Suprapubic skin (tissue), 4 donors: ENCODE data around the gene EXOC6. TPM values are rescaled to one million over a fixed set of nuclear protein-coding genes. Genes with fewer than 3 reads are reported as not detected.
A peak's percentile ranks its signal among the peaks of the same experiment; 100 is the strongest.

Experiments used
- DNase-seq, 2 donors: peaks; one replicate each; pipeline ENCODE4 v3.0.0-alpha.2; 2019; ENCODE audit warnings: low spot score in 2 of 2
- H3K27ac ChIP-seq: fragments of 200-600 bp; sonication (generic); one replicate; pipeline ENCODE4 v1.5.1; 2019
- H3K27me3 ChIP-seq: fragments of 200-600 bp; sonication (generic); one replicate; pipeline ENCODE4 v1.5.1; 2019
- H3K36me3 ChIP-seq: fragments of 200-600 bp; sonication (generic); one replicate; pipeline ENCODE4 v1.5.1; 2019
- H3K4me1 ChIP-seq: fragments of 200-600 bp; sonication (generic); one replicate; pipeline ENCODE4 v1.5.1; 2019
- H3K4me3 ChIP-seq: fragments of 200-600 bp; sonication (generic); one replicate; pipeline ENCODE4 v1.5.1; 2019; ENCODE audit warnings: mild to moderate bottlenecking
- H3K9me3 ChIP-seq: fragments of 200-600 bp; sonication (generic); one replicate; pipeline ENCODE4 v1.5.1; 2019
- CTCF ChIP-seq, 2 donors: fragments of 200-600 bp in 1 of 2; fragments of 450-650 bp in 1 of 2; sonication (generic) in 1 of 2; IDR thresholded peaks; one replicate each; pipeline ENCODE4 v1.5.1; 2016 to 2019; ENCODE audit warnings: antibody characterized with exemption in 2 of 2, mild to moderate bottlenecking in 1 of 2, moderate library complexity in 1 of 2
- EP300 ChIP-seq: sonication (generic); formaldehyde crosslinking; IDR thresholded peaks from one replicate; pipeline ENCODE4 v1.6.1; 2017; ENCODE audit warnings: antibody characterized with exemption
- POLR2A ChIP-seq, 2 donors: fragments of 450-650 bp; IDR thresholded peaks; one replicate each; pipeline ENCODE4 v1.6.1; 2017; ENCODE audit warnings: antibody characterized with exemption in 2 of 2, mild to moderate bottlenecking in 2 of 2, moderate library complexity in 2 of 2
- POLR2AphosphoS5 ChIP-seq, 3 donors: sonication (generic); formaldehyde crosslinking; IDR thresholded peaks; one replicate each; pipeline ENCODE4 v1.6.1; 2017; ENCODE audit warnings: antibody characterized with exemption in 3 of 3
- WGBS: methylation state at CpG from one replicate; pipeline ENCODE4 v1.1.5; 2018; 5-methylcytosine and 5-hydroxymethylcytosine counted together
- total RNA-seq, 4 donors: library from RNA; depleted of rRNA; stranded (reverse); fragments of >200 nt; gene quantifications; one replicate each; pipeline ENCODE4 v1.1.0, GENCODE V29; 2016

EXOC6 gene
- total RNA-seq, 4 donors from 2014 or later = 5.0 to 9.3 (median 8.3) TPM

- peak overlapping the region; percentile 23 for H3K27ac ChIP-seq
- H3K27me3 ChIP-seq = no peaks in the 10 kb centered on the region
- no peak for DNase-seq
- no peaks in the 10 kb centered on the region for H3K4me1 ChIP-seq
- no peaks in the 10 kb centered on the region for H3K36me3 ChIP-seq
- no peak overlapping the region for H3K4me3 ChIP-seq
- TF ChIP-seq POLR2A (IDR thresholded peaks at IDR 0.05) (no peak), EP300 (no peak), POLR2AphosphoS5 (IDR thresholded peaks at IDR 0.05) (no peak), CTCF (IDR thresholded peaks at IDR 0.05) (no peak)
- 47% methylated on average over 6 of the region's 6 CpGs for WGBS
- H3K9me3 ChIP-seq = no peaks in the 10 kb centered on the region
Observed at GRCh38 chr10:92822060-92822634, 26.2 kb upstream of the EXOC6 start.

- Histone ChIP-seq H3K27ac (peak overlapping the region; percentile 23), H3K9me3 (no peaks in the 10 kb centered on the region), H3K27me3 (no peaks in the 10 kb centered on the region), H3K36me3 (no peaks in the 10 kb centered on the region), H3K4me3 (no peak overlapping the region), H3K4me1 (no peaks in the 10 kb centered on the region)
- WGBS = 78% methylated on average over 9 of the region's 9 CpGs
- TF ChIP-seq EP300 = no peak
- no peak for TF ChIP-seq POLR2AphosphoS5 (IDR thresholded peaks at IDR 0.05)
- no peak for TF ChIP-seq POLR2A (IDR thresholded peaks at IDR 0.05)
- TF ChIP-seq CTCF (IDR thresholded peaks at IDR 0.05) = no peak
- DNase-seq = no peak
Observed at GRCh38 chr10:92822964-92823363, 25.4 kb upstream of the EXOC6 start.

- Histone ChIP-seq H3K36me3 (no peaks in the 10 kb centered on the region), H3K9me3 (no peaks in the 10 kb centered on the region), H3K4me3 (no peak overlapping the region), H3K4me1 (no peaks in the 10 kb centered on the region), H3K27me3 (no peaks in the 10 kb centered on the region), H3K27ac (no peak overlapping the region)
- TF ChIP-seq POLR2AphosphoS5 (IDR thresholded peaks at IDR 0.05) = no peak
- TF ChIP-seq EP300 = no peak
- 61% methylated on average over 5 of the region's 5 CpGs for WGBS
- no peak for DNase-seq
Observed at GRCh38 chr10:92826061-92826460, 22.3 kb upstream of the EXOC6 start.

- Histone ChIP-seq H3K4me1 (no peaks in the 10 kb centered on the region), H3K4me3 (no peak overlapping the region), H3K27me3 (no peaks in the 10 kb centered on the region), H3K36me3 (no peaks in the 10 kb centered on the region), H3K9me3 (no peaks in the 10 kb centered on the region), H3K27ac (no peak overlapping the region)
- no peak for DNase-seq
- TF ChIP-seq POLR2AphosphoS5 (IDR thresholded peaks at IDR 0.05) (no peak), POLR2A (IDR thresholded peaks at IDR 0.05) (no peak), CTCF (IDR thresholded peaks at IDR 0.05) (no peak), EP300 (no peak)
Observed at GRCh38 chr10:92826504-92826903, 21.8 kb upstream of the EXOC6 start.

- no peak overlapping the region for H3K27ac ChIP-seq
- 68% methylated on average over 10 of the region's 10 CpGs for WGBS
- no peak for DNase-seq
- no peak overlapping the region for H3K4me3 ChIP-seq
- H3K27me3 ChIP-seq = no peaks in the 10 kb centered on the region
- TF ChIP-seq POLR2AphosphoS5 (IDR thresholded peaks at IDR 0.05) (no peak), CTCF (IDR thresholded peaks at IDR 0.05) (no peak), EP300 (no peak), POLR2A (IDR thresholded peaks at IDR 0.05) (no peak)
- no peaks in the 10 kb centered on the region for H3K9me3 ChIP-seq
- no peaks in the 10 kb centered on the region for H3K4me1 ChIP-seq
- no peaks in the 10 kb centered on the region for H3K36me3 ChIP-seq
Observed at GRCh38 chr10:92829042-92829785, 19.1 kb upstream of the EXOC6 start.
